ENCODE measurements around the gene PTCD2.

DNA sequence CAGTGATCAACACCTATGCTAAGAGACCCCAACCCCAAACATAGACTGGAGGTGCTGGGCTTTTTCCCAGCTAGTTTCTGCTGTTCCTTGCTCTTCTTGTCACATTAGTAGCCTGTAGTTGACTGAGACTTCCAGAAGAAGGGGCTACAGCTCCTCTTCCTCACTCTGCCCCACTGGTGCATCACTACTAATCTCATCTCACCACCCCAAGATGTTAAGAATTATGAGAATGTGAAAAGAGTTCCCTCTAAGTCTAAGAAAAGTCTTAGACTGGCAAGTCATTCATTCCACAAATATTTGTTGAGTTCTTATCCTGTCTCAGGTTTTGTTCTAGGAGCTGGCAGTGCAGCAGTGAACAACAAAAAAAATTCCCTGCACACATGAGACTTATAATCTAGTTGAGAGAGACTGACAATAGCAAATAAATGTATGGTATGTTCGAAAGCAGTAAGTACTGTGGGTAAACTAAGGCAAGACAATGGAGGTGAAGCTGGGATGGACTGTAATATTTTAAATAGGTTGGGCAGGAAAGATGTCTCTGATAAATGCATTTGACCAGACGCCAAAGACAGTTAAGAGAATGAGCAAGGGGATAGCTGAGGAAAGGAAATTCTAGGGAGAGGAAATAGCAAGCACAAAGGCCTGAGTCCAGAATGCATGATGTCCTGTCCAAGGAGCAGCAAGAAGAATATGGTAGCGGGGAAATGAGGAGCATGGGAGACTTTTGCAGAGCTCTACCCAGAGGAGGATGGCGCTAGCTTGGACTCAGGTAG is 92.3 kb downstream of the PTCD2 start:
- TF ChIP-seq POLR2A (IDR thresholded peaks at IDR 0.05) (no peak), EP300 (IDR thresholded peaks at IDR 0.05) (no peak)
- TF ChIP-seq, protein P1, sequence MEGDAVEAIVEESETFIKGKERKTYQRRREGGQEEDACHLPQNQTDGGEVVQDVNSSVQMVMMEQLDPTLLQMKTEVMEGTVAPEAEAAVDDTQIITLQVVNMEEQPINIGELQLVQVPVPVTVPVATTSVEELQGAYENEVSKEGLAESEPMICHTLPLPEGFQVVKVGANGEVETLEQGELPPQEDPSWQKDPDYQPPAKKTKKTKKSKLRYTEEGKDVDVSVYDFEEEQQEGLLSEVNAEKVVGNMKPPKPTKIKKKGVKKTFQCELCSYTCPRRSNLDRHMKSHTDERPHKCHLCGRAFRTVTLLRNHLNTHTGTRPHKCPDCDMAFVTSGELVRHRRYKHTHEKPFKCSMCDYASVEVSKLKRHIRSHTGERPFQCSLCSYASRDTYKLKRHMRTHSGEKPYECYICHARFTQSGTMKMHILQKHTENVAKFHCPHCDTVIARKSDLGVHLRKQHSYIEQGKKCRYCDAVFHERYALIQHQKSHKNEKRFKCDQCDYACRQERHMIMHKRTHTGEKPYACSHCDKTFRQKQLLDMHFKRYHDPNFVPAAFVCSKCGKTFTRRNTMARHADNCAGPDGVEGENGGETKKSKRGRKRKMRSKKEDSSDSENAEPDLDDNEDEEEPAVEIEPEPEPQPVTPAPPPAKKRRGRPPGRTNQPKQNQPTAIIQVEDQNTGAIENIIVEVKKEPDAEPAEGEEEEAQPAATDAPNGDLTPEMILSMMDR (IDR thresholded peaks at IDR 0.05) = no peak

All from tibial nerve (tissue), 4 donors.